HEK293 (cell line): ENCODE measurements around the gene PABPC3.

Experiments
- YY1 ChIP-seq: fragments of 450-650 bp; formaldehyde crosslinking; IDR thresholded peaks from 2 replicates; pipeline ENCODE4 v1.5.1; 2018; ENCODE audit warnings: missing biosample characterization, missing genetic modification characterization
- ZEB2 ChIP-seq: fragments of 450-650 bp; formaldehyde crosslinking; IDR thresholded peaks from 2 replicates; pipeline ENCODE4 v1.5.1; 2016; ENCODE audit warnings: missing biosample characterization, missing genetic modification characterization
- ZNF248 ChIP-seq: fragments of 450-650 bp; formaldehyde crosslinking; IDR thresholded peaks from 2 replicates; pipeline ENCODE4 v1.5.1; 2017; ENCODE audit warnings: missing biosample characterization, missing genetic modification characterization
- ZNF426 ChIP-seq: fragments of 450-650 bp; formaldehyde crosslinking; IDR thresholded peaks from 2 replicates; pipeline ENCODE4 v1.5.1; 2017; ENCODE audit warnings: missing biosample characterization, missing genetic modification characterization, mild to moderate bottlenecking, inconsistent platforms, moderate library complexity
- ZNF792 ChIP-seq: fragments of 450-650 bp; formaldehyde crosslinking; IDR thresholded peaks from 2 replicates; pipeline ENCODE4 v1.5.1; 2016; ENCODE audit warnings: missing biosample characterization, missing genetic modification characterization
- TF ChIP-seq, protein P1 (sequence below): fragments of 450-650 bp; formaldehyde crosslinking; IDR thresholded peaks from 2 replicates; pipeline ENCODE4 v1.5.1; 2016; ENCODE audit warnings: missing biosample characterization, missing genetic modification characterization
- TF ChIP-seq, protein P2 (sequence below): fragments of 450-650 bp; formaldehyde crosslinking; IDR thresholded peaks from 2 replicates; pipeline ENCODE4 v1.5.1; 2016; ENCODE audit warnings: missing biosample characterization, missing genetic modification characterization
- TF ChIP-seq, protein P3 (sequence below): fragments of 450-650 bp; formaldehyde crosslinking; IDR thresholded peaks from 2 replicates; pipeline ENCODE4 v1.5.1; 2016; ENCODE audit warnings: missing biosample characterization, missing genetic modification characterization

DNA sequence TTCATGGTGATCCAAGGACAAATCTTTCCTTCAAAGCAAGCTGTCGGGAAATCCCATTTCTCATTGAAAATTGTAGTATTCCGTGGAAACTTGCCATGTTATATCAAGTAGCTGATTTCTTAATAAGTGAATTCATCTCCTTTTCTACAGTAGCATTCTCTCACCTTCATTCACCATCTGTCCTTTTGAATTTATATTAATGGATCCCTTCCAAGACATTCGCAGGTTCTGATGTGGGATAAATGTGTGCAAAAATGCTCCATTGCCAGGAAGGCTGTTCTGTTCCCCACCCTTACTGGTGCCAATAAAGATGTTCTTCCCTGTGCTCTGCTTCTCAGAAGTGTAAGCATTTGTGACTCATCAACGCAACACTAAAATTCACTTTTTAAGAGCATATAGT, 40.0 kb downstream of the PABPC3 start:
- TF ChIP-seq ZNF426 (tag by site-specific recombination) (no peak), ZEB2 (tag by site-specific recombination) (no peak), ZNF248 (tag by site-specific recombination) (no peak), ZNF792 (tag by site-specific recombination) (no peak), YY1 (tag by site-specific recombination) (no peak)
- TF ChIP-seq, protein P1, sequence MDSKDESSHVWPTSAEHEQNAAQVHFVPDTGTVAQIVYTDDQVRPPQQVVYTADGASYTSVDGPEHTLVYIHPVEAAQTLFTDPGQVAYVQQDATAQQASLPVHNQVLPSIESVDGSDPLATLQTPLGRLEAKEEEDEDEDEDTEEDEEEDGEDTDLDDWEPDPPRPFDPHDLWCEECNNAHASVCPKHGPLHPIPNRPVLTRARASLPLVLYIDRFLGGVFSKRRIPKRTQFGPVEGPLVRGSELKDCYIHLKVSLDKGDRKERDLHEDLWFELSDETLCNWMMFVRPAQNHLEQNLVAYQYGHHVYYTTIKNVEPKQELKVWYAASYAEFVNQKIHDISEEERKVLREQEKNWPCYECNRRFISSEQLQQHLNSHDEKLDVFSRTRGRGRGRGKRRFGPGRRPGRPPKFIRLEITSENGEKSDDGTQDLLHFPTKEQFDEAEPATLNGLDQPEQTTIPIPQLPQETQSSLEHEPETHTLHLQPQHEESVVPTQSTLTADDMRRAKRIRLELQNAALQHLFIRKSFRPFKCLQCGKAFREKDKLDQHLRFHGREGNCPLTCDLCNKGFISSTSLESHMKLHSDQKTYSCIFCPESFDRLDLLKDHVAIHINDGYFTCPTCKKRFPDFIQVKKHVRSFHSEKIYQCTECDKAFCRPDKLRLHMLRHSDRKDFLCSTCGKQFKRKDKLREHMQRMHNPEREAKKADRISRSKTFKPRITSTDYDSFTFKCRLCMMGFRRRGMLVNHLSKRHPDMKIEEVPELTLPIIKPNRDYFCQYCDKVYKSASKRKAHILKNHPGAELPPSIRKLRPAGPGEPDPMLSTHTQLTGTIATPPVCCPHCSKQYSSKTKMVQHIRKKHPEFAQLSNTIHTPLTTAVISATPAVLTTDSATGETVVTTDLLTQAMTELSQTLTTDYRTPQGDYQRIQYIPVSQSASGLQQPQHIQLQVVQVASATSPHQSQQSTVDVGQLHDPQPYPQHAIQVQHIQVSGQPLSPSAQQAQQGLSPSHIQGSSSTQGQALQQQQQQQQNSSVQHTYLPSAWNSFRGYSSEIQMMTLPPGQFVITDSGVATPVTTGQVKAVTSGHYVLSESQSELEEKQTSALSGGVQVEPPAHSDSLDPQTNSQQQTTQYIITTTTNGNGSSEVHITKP (tag by site-specific recombination): no peak
- TF ChIP-seq, protein P2, sequence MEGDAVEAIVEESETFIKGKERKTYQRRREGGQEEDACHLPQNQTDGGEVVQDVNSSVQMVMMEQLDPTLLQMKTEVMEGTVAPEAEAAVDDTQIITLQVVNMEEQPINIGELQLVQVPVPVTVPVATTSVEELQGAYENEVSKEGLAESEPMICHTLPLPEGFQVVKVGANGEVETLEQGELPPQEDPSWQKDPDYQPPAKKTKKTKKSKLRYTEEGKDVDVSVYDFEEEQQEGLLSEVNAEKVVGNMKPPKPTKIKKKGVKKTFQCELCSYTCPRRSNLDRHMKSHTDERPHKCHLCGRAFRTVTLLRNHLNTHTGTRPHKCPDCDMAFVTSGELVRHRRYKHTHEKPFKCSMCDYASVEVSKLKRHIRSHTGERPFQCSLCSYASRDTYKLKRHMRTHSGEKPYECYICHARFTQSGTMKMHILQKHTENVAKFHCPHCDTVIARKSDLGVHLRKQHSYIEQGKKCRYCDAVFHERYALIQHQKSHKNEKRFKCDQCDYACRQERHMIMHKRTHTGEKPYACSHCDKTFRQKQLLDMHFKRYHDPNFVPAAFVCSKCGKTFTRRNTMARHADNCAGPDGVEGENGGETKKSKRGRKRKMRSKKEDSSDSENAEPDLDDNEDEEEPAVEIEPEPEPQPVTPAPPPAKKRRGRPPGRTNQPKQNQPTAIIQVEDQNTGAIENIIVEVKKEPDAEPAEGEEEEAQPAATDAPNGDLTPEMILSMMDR (tag by site-specific recombination): no peak
- TF ChIP-seq, protein P3, sequence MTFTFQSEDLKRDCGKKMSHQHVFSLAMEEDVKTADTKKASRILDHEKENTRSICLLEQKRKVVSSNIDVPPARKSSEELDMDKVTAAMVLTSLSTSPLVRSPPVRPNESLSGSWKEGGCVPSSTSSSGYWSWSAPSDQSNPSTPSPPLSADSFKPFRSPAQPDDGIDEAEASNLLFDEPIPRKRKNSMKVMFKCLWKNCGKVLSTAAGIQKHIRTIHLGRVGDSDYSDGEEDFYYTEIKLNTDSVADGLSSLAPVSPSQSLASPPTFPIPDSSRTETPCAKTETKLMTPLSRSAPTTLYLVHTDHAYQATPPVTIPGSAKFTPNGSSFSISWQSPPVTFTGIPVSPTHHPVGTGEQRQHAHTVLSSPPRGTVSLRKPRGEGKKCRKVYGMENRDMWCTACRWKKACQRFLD (tag by site-specific recombination): no peak
